NAMALWA (cell line): Measurements from ENCODE around the gene CSNK1D.
A peak's percentile ranks its signal among the peaks of the same experiment; 100 is the strongest.

Experiments
- DNase-seq: peaks from one replicate; pipeline ENCODE4 v3.0.0-alpha.2; 2015; ENCODE audit warnings: low spot score

The CSNK1D gene

DNA sequence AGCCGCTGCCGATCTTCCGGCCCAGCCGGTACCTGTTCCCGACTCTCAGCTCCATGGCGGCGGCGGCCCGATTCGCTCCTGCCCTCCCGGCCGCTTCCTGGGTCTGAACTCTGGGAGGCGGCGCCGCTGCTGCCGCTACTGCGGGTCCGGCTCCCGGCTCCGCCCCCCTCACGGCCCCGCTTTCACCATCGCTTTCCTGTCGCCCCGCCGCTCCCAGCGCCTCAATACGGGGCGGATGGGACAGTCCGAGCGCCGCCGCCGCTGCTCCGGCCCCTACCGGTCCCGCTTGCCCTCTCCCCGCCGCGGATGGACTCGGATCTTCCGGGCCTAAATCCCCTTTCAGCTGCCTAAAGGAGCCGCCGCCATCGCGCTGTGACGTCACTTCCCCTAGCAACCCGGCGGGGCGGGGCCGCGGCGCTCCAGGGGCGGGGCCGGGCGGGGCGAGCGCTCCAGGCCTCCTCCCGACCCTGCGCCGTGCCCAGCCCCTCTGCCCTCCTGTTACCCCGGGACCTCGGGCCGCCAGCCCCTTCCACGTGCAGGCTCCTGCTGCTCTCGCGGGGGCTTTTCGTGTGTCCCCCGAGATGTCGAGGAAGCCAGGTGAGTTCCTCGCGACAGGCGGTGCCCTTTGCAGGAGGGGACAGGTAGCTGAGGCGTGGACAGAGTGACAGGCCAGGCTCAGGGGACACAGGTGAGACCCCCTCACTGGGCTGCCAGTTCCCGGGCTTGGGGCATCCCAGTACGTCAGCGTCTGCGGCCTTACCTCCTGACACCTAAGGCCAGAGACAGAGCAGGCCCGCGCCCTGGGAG, at the start of gene CSNK1D:
CSNK1D (minus strand) TSS at position 374 of the 807 bp plus-strand sequence; CDS start at position 55, 319 bp downstream.
- peak; percentile 86 for DNase-seq

- DNase-seq, result no peak
These were observed 49.3 kb upstream of the CSNK1D start for GRCh38 chr17:82322526-82323453.

GRCh38 chr17:82321947-82322466, 48.5 kb upstream of the CSNK1D start:
- no peak for DNase-seq

DNA sequence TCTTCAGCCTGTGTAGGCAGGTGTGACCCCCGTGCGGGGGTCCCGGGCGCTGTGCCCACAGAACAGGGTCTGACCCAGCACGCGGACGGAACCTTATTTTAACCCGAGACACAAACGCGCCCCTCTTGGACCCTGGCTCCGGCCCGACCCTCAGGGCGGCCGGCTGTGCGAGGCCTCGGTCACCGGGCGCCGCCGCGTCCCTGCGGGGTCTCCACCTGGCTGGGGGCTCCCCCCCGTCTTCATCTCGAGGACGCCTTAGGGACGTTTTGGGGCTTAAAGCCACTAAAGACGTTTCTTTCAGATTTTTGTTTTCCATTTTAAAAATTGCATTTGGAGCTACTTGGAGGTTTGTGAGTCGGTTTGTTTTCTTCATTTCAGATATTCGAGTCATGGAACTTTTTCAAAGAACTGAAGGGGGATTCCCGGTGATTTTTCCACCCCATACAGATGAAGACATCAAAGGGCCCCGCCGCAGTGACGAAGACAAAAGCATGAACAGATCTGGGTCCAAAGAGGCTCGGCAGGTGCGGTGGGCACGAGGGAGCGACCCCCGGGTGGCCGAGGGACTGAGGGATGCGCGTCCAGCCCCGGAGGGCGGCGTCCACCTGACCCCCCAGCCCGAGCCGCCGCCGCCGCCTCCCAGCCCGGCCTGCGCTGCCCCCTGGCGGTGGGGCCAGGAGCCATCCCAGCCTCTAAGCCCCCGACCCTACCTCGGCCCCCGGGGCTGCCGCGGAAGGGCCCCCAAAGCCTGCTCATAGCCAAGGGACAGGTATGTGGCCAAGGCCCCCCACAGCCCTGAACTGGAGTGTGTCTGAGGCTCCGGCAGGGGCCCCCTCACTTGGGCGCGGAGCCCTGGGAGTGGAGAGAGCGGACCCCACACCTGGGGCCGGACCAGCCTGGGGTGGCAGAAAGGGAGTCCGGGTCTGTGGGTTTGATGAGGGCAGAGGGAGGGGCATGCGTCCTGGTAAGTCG, 47.7 kb upstream of the CSNK1D start:
- peak; percentile 50 for DNase-seq

DNA sequence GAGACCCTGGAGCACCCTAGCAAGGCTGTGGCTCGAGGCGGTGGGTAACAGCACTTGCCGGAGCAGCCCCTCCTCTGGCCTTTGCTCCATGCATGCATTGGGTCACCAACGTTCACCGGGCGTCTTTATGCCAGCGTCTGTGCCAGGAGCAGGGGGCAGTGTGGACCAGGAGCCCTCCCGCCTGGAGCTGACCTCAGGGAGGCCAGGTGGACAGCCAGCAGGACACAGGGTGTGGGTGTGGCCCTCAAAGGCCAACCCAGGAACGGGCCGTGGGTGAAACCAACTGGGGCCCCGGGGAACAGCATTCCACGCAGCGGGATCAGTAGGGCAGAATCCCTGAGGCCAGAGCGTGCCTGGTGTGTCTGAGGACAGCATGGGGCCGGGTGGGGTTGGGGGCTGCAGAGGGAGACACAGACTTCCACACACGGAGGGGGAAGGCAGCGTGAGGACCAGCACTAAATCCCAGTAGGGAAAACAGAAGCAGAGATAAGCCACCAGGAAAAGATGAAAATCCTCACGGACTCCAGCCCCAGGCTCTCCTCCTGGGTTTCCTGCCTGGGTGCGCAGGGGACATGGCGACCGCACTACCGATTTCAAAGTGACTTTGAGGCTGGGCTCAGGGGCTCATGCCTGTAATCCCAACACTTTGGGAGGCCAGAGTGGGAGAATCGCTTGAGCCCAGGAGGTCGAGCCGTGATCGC, 46.8 kb upstream of the CSNK1D start:
- DNase-seq, result no peak

GRCh38 chr17:82319619-82320062, 46.1 kb upstream of the CSNK1D start:
- DNase-seq, result no peak

GRCh38 chr17:82318772-82319606, 45.5 kb upstream of the CSNK1D start:
- no peak for DNase-seq

GRCh38 chr17:82318169-82318498, 44.6 kb upstream of the CSNK1D start:
- no peak for DNase-seq

- no peak for DNase-seq
These were observed 44.1 kb upstream of the CSNK1D start, which contains the start of gene CD7 for GRCh38 chr17:82317394-82318168. TSS of gene CD7 (minus strand) at chr17:82317608. CDS start at chr17:82317495, 113 bp downstream.

- DNase-seq, result no peak
These were observed 43.3 kb upstream of the CSNK1D start for GRCh38 chr17:82316651-82317393.

GRCh38 chr17:82315703-82316358, 42.3 kb upstream of the CSNK1D start:
- no peak for DNase-seq

GRCh38 chr17:82314727-82315605, 41.5 kb upstream of the CSNK1D start:
- no peak for DNase-seq

GRCh38 chr17:82314012-82314726, 40.7 kb upstream of the CSNK1D start:
- DNase-seq, result no peak

DNA sequence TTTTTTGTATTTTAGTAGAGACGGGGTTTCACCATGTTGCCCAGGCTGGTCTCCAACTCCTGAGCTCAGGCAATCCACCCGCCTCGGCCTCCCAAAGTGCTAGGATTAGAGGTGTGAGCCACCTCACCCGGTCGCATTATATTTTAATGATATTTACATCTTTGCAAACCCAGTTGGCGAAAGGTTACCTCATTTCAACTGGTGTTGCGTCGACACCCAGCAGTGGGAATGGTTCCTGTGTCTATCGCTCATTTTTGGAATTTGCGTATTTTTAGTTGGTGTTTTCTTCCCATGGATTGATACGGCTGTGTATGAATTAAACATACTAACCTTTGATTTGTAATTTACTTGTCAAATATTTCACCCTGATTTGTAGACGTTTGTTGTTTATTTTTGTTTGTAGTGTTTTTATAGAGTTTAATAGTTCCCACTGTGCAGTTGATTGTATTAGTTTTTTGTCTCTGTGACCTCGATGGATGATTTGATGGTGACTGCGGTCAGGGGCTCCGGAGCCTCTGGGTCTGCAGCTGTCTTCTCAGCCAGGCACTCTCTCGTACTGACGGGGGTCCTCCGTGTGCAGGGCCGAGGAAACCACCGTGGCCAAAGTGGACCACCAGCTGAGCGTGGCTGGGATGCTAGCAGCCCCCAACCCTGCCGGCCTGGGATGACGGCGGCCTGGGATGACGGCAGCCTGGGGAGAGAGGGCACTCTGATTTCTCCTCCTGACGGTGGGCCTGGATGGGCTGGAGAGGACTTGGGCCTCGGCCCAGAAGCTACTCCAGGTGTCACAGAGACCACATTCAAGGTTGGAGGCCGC, 39.9 kb upstream of the CSNK1D start:
- no peak for DNase-seq

DNA sequence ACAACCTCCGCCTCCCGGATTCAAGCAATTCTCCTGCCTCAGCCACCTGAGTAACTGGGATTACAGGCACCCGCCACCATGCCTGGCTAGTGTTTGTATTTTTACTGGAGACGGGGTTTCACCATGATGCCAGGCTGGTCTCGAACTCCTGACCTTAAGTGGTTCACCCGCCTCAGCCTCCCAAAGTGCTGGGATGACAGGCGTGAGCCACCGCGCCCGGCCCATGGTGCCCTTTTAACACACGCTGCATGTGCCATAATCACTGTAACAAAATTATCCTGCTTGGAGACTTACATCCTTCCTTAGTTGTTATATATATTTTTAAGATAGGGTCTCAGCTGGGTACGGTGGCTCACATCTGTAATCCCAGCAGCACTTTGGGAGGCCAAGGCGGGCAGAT, 38.5 kb upstream of the CSNK1D start:
- no peak for DNase-seq
